HG02571 (cell line): Measurements from ENCODE around the gene GPR34.
A peak's percentile ranks its signal among the peaks of the same experiment; 100 is the strongest.
"Not testable (repeated sequence)": the region's sequence is repeated elsewhere in the genome, so short reads cannot be mapped to it uniquely, and the experiment has no call there.

Experiments used
- ATAC-seq: cut with Tn5 transposase; IDR thresholded peaks from one replicate; pipeline ENCODE4 v1.9.1; 2021; ENCODE audit warnings: mild to moderate bottlenecking, moderate library complexity; ENCODE audit not compliant: unreplicated experiment

The GPR34 gene

GRCh38 chrX:41692162-41692749 lies 3.5 kb downstream of the GPR34 start:
- no peak for ATAC-seq

- ATAC-seq = no peak
Measured at GRCh38 chrX:41693024-41693423, 4.3 kb downstream of the GPR34 start.

GRCh38 chrX:41695426-41695825 lies 6.7 kb downstream of the GPR34 start:
- ATAC-seq = no peak

GRCh38 chrX:41703574-41704029 lies 14.8 kb downstream of the GPR34 start:
- ATAC-seq = no peak

- no peak for ATAC-seq
Measured at GRCh38 chrX:41705042-41705441, 16.3 kb downstream of the GPR34 start.

GRCh38 chrX:41705680-41706374 lies 17.1 kb downstream of the GPR34 start:
- no peak for ATAC-seq

- no peak for ATAC-seq
Measured at GRCh38 chrX:41707218-41707617, 18.4 kb downstream of the GPR34 start.

GRCh38 chrX:41708486-41708885 lies 19.7 kb downstream of the GPR34 start:
- no peak for ATAC-seq

GRCh38 chrX:41711021-41711667 lies 22.4 kb downstream of the GPR34 start:
- no peak for ATAC-seq

- no peak for ATAC-seq
Measured at GRCh38 chrX:41716222-41716621, 27.4 kb downstream of the GPR34 start.

GRCh38 chrX:41716767-41717473 lies 28.1 kb downstream of the GPR34 start:
- ATAC-seq = no peak

GRCh38 chrX:41718481-41719235 lies 29.9 kb downstream of the GPR34 start:
- ATAC-seq = no peak

- ATAC-seq = not testable (repeated sequence)
Measured at GRCh38 chrX:41719610-41720009, 30.8 kb downstream of the GPR34 start.

GRCh38 chrX:41720125-41720779 lies 31.5 kb downstream of the GPR34 start:
- ATAC-seq = peak; percentile 62

GRCh38 chrX:41721590-41721989 lies 32.8 kb downstream of the GPR34 start:
- no peak for ATAC-seq

- no peak for ATAC-seq
Measured at GRCh38 chrX:41722214-41722613, 33.4 kb downstream of the GPR34 start.

- ATAC-seq = no peak
Measured at GRCh38 chrX:41722816-41723618, 34.2 kb downstream of the GPR34 start.

- no peak for ATAC-seq
Measured at GRCh38 chrX:41723826-41724225, 35.1 kb downstream of the GPR34 start, which contains the start of gene GPR82. Gene GPR82 (plus strand): TSS chrX:41724181. CDS start chrX:41727027, 2,846 bp downstream.

GRCh38 chrX:41728125-41728524 lies 39.4 kb downstream of the GPR34 start:
- ATAC-seq = no peak
